ENCODE results near the gene MECR.
"Not testable (repeated sequence)": the region's sequence is repeated elsewhere in the genome, so short reads cannot be mapped to it uniquely, and the experiment has no call there.

Gene MECR

GRCh38 chr1:29164588-29164987, 66.1 kb downstream of the MECR start:
- DNase-seq, result no peak

GRCh38 chr1:29162476-29163138, 68.1 kb downstream of the MECR start:
- DNase-seq, result no peak

- no peak for DNase-seq
Observed at GRCh38 chr1:29162025-29162424, 68.7 kb downstream of the MECR start.

DNA sequence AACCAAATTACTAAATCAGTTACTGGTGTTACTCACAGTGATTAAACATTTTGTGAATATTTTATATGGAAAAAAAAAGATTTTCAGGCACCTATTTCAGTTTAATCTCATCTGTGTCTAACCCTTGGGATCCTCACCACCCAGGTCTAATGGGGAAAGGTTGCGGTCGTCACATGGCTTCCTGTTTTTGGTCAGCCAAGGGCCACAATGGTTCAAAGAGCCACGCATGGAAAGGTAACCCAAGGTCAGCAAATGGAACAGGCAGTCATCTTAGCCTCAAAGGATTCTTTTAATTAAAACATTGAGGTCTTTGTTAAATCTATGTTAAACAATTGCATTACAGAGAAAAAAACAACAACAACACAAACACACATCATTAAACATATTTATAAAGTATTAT, 71.0 kb downstream of the MECR start:
- no peak for DNase-seq

- DNase-seq, result no peak
Observed at GRCh38 chr1:29157269-29157601, 73.5 kb downstream of the MECR start.

DNA sequence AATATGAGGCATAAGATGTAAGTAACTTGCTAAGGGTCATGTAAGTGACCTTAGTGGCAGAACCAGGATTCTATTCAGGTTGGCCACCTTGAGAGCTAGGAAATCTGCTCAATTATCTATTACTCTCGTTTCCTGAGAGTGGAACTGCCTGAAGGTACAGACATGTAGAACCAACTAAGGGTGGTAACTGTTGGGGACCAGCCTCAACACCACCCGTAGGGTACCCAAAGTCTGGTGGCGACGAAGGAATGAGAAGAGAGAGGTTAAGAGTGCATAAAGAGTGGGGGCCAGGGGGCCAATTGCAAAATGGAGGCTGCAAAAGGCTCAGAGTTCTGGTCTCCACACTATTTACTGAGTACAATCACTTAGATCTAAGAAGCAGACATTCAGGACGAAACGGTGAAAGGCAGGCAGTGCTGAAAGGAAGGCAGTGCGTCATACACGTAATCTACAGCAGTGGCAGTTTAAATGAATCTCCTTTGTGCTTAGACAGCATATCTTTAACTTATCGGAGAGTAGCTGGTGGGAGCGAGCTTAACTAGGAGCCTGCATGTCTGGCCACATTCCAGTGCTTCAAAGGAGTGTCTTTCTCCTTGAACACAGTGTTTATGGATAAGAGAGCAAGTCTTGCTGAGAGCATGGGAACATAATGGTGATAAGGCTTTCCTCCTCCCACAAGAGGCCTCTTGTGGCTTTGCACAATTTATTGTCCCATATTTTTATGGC, 74.0 kb downstream of the MECR start:
- no peak for DNase-seq

DNA sequence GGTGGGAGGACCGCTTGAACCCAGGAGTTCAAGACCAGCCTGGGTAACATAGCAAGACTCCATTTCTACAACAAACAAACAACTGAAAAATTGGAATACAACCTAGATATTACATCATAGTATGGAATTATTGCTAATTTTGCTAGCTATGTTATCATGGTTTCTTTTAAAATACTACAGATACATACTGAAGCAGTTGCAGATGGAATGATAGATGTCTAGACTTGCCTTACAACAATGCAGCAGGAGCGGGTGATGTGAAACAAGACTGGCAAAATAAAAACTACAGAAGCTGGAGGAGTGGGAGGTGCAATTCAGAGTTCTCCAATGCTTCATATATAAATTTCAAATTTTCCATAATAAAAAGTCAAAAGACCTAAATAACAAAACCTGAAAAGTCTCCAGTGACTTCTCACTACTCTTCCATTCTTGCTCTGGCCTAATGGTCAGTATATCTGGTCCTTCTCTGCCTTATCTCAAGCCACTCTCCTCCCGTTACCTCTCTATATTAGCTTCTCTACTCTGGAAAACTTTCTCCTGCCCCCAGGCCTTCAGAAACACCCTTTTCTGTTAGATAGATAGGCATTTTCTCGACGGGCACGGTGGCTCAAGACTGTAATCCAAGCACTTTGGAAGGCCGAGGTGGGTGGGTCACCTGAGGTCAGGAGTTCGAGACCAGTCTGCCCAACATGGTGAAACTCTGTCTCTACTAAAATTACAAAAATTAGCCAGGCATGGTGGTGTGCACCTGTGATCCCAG, 78.5 kb downstream of the MECR start:
- no peak for DNase-seq

DNA sequence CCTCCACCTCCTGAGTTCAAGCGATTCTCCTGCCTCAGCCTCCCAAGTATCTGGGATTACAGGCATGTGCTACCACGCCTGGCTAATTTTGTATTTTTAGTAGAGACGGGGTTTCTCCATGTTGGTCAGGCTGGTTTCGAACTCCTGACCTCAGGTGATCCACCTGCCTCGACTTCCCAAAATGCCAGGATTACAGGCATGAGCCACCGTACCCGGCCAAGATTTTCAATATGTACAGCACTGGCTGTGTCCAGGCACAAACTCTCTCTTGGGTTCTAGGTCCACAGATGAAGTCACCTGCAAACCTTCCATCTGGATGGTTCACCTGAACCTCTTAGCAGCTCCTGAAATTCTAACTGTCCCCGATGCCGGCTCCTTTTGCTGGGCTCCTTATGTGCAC, 80.4 kb downstream of the MECR start:
- DNase-seq, result not testable (repeated sequence)

GRCh38 chr1:29148656-29149491, 81.9 kb downstream of the MECR start:
- no peak for DNase-seq

DNA sequence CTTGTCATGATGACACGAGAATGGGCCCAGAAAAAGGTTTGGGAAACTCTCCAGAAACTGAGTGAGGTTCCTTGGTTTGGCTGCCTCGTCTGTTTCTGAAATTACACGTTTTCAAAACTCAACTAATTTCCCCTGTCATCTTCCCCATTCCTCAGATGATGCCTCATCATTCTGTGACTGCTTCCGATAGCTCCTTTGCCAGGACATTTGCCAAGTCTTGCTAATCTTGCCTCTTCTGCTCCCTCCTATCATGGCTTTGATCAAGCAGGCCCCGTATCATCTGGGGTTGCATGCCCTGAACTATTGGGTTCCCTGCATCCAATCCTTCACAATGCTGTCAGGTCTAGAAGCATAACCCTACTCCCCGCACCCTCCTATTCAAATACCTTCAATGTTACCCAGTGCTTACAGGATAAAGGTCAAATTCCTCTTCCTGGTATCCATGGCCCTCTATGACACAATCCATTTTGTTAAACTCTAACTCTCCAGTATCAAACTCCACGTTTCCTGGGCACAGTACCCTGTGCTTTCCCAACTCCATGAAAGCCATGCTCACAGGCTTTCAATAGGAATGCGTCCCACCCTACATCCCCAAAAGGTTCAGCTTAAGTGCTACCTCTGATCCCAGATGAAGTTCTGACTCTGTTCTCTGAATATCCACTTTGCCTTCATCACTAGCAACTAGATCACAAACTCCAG, 84.8 kb downstream of the MECR start:
- no peak for DNase-seq

GRCh38 chr1:29144178-29144577, 86.6 kb downstream of the MECR start:
- no peak for DNase-seq

GRCh38 chr1:29142714-29143113, 88.0 kb downstream of the MECR start:
- no peak for DNase-seq
